Inflammatory macrophage (primary cell): ENCODE results near the gene RAPGEF3.
A peak's percentile ranks its signal among the peaks of the same experiment; 100 is the strongest.

Experiments used
- DNase-seq, 2 donors: peaks; one replicate each; pipeline ENCODE4 v3.0.0-alpha.2; 2020 to 2022

RAPGEF3 gene

GRCh38 chr12:47790676-47791350 lies 32.1 kb upstream of the RAPGEF3 start:
- no peak for DNase-seq

GRCh38 chr12:47789712-47790489 lies 31.2 kb upstream of the RAPGEF3 start:
- no peak for DNase-seq

- DNase-seq: no peak
Observed at GRCh38 chr12:47789141-47789540, 30.5 kb upstream of the RAPGEF3 start.

GRCh38 chr12:47787596-47788319 lies 29.1 kb upstream of the RAPGEF3 start:
- DNase-seq: no peak

GRCh38 chr12:47786662-47787280 lies 28.1 kb upstream of the RAPGEF3 start:
- no peak for DNase-seq

GRCh38 chr12:47785887-47786661 lies 27.4 kb upstream of the RAPGEF3 start:
- DNase-seq: no peak

GRCh38 chr12:47785036-47785886 lies 26.6 kb upstream of the RAPGEF3 start:
- DNase-seq: no peak

GRCh38 chr12:47783821-47784819 lies 25.4 kb upstream of the RAPGEF3 start:
- DNase-seq: no peak

- no peak for DNase-seq
Observed at GRCh38 chr12:47783024-47783755, 24.5 kb upstream of the RAPGEF3 start.

- no peak for DNase-seq
Observed at GRCh38 chr12:47782372-47782770, 23.7 kb upstream of the RAPGEF3 start.

GRCh38 chr12:47781479-47782371 lies 23.0 kb upstream of the RAPGEF3 start:
- no peak for DNase-seq

- no peak for DNase-seq
Observed at GRCh38 chr12:47779943-47780504, 21.3 kb upstream of the RAPGEF3 start.

- DNase-seq: peak; percentile 87 to 89
Observed at GRCh38 chr12:47779301-47779942, 20.7 kb upstream of the RAPGEF3 start.

- DNase-seq: no peak
Observed at GRCh38 chr12:47778881-47779280, 20.2 kb upstream of the RAPGEF3 start.

- DNase-seq: peak; percentile 41 to 59
Observed at GRCh38 chr12:47777741-47778558, 19.3 kb upstream of the RAPGEF3 start.

- DNase-seq: peak in 1 of 2 donors; percentile 4
Observed at GRCh38 chr12:47777151-47777550, 18.5 kb upstream of the RAPGEF3 start.
